Stimulated activated CD8-positive, alpha-beta memory T cell treated with anti-CD3 and anti-CD28 coated beads, Interleukin-4, amount 100 ng/mL, for 24 hours (primary cell): ENCODE data around the gene RAPGEF5.

ENCODE experiments used
- DNase-seq: peaks from one replicate; pipeline ENCODE4 v3.0.0-alpha.2; 2020; ENCODE audit warnings: low read depth

Gene RAPGEF5

DNA sequence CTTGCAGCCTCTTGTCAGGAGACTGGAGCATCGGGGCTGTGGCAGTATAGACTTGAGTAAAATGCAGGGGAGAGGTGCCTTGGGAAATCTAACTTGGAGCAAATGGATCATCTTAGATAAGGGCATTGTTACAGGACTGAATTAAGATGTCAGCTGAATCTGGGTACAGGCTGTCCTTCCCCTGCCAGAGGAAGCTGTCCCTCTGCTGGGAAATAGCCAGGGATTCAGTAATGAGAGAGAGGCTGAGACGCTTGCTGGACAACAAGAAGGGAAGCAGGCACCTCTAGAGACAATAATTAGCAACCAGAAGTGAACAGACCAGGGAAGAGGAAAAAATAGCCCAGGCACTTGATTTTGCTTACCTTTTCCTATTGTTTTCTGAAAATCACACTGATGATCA, 20.7 kb upstream of the RAPGEF5 start:
- no peak for DNase-seq

DNA sequence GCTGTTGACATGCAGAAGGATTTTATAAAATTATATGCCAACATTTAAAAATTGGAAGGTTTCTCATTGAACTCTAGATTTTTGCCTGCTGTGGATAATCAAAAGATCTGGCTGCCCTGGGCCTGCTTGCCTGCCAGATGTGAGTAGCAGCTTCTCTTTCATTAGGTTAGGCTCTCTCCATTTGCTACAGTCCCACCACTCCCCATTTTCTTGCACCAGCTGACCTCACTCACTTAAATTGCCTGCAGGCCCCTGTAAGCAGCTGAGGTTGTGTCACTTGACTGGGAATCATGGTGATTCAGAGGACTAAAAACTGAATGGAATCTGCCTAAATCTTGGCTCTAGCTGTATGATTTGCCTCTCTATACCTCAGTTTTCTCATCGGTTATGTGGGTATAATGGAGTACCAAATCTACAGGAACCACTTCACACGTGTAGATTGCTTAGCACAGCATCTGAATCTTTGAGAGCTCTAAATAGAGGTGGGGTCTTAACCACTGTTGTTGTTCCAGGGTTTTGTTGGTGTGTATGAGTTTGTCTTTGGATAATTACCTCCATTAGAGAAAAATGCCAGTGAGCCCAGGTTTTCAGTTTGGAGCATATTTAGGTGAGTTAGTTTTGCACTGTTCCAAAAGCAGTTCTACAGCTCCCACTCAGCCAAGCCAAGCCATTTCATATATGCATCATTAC, 18.6 kb upstream of the RAPGEF5 start:
- no peak for DNase-seq

DNA sequence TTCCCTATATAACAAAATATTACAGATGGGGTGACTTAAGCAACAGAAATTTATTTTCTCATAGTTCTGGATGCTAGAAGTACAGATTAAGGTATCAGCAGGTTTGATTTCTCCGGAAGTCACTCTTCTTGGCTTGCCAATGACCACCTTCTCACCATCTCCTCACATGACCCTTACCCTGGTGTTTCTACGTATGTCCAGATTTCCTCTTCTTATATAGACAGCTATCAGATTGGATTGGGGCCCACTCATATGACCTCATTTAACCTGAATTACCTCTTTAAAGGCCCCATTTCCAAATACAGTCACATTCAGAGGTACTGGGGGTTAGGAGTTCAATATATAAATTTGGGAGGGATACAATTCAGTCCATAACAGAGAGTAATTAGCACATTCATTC, 17.0 kb upstream of the RAPGEF5 start:
- DNase-seq = no peak

DNA sequence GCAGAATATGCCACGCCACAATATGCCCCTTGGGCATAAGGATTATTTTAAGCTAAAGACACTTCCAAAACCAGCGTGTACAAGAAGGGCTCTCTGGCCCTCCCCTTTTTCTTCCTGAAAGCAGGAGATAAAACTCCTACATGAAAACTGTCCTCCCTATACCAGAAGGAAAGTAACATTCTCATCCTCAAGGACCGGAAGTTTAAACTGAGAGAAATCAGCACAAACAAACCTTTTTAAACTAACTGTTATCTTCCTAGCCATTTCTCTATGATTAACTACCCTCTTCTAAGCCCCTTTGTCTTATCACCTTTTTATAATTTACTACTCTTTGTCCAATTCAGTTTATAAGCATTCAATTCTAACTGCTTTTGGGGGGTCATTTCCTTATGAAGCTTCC, 16.4 kb upstream of the RAPGEF5 start:
- DNase-seq = no peak

DNA sequence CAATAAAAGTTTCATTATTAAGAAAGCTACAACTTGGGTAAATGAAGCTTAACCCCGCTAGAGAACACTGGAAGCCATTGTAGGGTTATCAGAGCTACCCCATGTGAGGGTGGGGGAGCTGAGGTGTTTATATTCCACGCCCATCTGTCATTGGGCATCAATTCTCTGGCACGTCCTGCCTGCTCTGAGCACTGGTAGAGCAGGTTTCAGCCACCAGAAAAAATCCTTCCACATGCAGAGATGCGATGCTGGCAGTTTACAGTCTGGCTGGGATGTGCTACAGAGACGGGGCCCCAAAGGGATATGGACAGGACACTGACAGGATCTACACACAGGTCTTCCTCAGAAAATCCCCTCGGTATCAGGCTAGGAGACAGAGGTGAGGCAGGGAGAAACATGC, 15.9 kb upstream of the RAPGEF5 start:
- DNase-seq = no peak

DNA sequence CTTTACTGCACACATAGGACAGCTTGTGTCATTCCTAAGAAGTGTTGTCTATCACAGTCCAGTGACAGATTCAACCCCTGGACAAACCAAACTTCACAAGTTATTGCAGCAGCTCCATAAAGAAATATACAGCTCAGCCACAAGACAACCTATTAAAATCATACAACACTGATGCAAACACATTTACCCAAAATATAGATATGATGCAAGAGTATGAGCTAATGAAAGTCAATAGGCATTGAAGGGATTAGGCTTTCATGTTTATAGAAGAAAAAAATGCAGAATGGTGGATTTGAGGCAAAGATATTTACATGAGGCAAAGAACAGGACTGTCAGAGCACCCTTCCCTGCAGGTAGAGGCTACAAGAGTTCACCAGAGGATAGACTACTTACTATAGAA, 14.9 kb upstream of the RAPGEF5 start:
- no peak for DNase-seq

DNA sequence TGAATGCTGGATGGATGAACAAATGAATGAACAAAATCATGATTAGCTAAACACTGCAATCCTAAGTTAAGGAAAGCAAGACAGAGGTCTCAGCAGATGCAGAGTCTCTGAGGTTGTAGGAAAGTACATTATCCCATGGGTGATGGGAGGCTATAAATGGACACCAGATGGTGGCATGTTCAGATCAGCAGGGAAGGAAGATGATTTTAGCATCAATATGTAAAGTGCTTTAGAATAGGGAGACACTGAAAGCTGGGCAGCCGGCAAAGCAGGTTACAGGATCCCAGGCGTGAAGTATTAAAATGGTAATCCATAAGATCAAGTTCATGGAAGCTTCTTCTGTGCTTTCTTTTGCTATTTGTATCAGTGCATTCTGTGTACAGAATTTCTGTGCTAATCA, 7.9 kb upstream of the RAPGEF5 start:
- DNase-seq = no peak

DNA sequence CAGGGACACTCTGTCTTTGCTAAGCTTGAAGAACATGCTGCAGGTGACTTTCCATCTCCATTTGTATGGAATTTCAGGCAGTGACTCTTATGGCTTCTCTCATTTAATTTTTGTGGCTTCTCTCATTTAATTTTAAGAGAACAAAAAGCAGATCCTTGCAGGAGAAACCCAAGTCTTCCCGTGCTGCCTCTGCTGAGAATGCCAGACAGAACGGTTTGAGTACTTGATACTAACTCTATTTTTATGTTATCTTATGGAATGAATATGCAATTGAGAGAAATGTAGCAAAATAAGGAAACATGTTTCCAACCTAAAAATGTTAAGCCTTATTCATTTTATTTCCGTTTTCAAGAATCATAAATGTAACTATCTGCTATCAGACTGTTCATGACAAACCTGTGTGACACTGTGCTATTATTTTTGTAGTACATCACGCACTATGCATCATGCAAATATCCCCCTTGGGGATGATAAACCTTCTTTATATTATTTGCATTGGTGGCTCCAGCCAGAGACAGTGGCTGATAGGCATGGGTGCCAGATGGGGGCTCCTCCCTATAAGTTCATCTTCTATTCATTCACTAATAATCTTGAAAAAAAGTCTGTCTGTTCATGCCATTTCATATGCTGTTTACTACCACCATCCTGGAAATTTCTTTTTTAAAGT, 6.9 kb upstream of the RAPGEF5 start:
- no peak for DNase-seq

DNA sequence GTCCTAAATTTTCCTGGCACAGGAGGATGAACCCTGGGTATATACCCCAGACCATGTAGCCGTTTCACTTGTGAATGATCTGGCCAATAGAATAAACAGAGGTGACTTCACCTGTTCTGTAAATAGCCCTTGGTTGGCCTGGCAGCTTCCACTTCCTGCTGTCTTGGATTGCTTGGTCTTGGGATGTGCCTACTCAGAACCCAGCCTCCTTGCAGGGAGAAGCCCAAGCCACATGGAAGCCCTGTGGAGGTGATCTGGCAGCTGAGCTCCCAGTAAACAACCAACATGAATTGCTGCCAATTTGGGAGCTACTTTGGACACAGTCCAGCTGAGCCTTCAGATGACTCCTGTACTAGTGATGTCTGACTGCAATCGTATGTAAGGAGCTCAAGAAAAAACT, 4.8 kb upstream of the RAPGEF5 start:
- no peak for DNase-seq

DNA sequence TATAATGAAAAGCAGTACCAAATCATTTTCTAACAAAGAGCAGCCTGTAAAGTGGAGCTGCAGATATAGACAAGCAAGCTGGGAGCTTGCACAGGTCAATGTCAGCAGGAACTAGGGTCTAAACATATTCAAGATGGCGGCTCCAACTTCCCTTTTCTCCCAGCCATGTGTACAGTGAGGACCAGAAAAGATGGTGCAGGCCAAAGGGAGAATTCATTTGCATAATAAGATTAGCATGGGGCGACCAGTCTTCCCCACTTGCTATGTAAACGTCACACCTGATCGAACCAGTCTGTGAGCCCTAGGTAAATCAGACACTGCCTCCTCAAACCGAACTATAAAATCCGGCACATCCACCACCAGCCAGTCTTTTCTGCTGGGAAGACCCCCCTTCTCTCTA, 4.4 kb upstream of the RAPGEF5 start:
- DNase-seq = no peak

DNA sequence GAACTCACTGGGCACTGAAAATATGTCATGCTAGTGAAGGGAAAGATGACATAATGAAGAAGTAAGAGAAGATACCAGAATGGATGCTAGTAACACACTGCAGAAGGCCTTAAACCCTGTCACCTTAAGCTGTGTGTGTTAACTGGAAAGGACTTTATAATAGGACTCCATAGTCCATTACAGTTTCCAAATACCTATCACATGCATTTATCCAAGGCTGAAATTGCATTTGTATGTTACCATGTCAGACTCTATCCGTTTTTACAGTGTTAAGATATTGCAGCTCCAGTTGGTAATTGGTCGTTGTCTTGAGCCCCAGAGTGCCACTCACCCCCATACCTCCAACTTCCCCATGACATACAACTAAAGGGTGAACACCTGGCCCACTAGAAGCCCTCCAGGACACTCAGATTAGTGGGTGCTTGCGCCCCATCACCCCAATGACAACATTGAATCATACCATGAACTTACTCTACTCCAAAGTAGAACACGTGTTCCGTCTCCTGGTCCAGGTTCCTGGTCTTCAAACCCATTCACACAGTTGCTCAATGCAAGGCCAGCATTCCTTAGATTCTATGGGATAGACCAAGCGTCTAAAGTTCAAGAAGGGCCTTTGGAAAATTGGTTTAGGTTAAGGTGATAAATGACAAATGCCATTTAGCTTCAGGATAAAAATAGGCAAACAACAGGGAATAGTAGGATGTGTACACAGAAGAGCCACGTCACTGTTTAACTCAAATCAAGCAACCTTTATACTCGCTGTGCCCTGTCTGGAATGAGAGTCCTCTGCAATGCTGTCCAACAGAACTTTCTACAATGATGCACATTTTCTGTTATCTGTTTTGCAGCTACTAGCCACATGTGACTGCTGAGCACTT, 2.1 kb upstream of the RAPGEF5 start:
- DNase-seq = no peak

DNA sequence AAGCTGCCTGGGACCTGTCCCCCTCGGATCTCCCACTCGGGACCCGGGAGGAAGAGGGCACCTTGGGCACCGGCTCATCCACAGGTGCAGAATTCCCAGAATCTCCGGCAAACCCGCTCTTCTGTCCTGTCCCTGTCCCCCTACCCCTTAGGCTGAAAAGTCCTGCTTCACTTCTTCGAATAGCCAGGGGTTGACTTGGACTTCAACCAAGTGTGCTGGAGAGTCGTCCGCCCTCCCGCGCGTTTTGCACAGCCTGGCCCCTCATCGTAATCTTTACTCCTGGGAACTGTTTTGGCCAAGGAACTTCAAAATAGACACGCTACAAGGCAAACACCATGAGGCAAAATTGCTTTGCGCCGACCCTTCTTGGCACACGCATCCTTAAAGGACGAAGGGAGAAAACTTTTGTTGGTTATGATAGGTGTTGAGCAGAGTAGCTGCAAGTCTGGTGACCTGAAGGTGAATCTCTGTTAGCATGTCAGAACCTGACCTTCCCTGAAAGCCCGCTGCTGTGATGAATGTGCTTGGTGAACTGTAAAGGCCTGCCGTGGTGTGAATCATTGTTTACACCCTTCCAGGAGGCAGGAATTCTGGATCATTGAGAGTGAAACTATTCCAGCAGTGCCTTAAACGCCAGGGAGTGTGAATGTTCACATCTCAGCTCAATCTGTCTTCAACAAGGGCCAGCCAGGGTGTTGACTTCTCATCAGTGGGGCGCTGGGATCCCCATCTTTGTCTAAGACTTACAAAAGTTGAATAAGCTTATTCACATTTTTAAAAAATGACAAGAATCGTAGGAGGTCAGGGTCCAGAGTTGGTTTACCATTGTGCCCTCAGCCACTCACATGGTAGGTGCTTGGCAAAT, 589 bp upstream of the RAPGEF5 start:
- DNase-seq = no peak

DNA sequence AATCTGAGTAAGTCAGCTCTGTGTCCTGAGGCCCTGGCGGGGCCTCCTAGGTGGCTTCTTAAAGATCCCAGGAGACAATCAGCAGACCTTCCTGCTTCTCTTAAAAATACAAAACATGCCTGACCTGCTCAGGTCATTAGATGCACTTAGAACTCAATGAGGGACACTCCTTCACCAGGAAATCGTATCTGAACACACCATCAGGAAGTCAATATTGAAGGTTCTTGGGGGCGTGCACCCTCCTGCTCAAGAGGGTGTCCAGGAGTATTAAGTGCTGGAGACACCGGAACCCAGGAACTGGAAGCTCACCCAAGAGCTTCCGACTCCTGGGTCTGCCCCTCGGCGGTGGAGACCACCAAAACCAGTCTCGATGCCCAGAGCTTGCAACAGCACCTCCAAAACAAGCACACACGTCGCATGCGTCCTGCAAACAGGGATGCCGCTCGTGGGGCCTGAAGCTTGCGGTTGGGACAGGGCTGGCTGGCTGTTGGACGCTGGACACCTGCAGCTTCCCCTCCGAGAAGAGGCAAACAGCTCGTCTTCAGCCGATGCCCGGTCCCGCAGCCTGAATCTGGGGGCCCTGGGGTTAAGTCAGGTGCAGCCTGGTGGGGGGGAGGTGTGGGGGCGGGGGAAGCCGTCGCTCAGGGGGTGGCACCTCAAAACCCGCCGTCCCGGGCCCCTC, 803 bp downstream of the RAPGEF5 start:
- no peak for DNase-seq

DNA sequence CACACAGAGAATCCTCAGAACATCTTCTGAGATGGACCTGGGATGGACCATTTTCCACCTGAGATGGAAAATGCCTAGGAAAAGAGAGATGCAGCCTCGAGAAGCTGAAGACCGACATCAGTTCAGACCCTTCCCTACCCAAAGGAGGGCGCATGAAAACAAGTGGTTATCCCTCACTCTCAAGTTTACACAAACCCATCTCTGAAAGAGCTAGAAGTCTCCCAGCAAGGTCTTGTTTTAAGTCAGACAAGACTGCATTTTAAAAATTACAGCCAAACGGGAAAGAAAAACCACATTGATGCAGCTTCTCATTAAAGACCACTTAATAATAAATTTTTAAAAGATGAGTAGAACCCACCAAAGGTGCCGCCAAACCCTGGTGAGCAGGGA, 1.3 kb downstream of the RAPGEF5 start:
- no peak for DNase-seq

DNA sequence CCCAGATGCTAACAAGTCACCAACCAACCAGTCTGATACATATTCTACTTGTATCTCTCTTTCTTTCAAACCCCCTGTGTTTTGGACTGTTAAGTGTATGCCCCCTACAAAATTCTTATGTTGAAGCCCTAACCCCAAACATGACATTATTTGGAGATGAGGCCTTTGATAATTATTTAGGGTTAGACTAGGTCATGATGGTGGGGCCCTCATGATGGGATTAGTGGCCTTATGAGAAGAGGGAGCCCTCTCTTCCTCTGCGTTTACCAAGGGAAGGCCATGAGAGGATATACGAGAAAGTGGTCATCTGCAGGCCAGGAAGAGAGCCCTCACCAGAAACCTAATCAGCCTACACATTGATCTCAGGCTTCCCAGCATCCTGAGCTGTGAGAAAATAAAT, 2.5 kb downstream of the RAPGEF5 start:
- no peak for DNase-seq

DNA sequence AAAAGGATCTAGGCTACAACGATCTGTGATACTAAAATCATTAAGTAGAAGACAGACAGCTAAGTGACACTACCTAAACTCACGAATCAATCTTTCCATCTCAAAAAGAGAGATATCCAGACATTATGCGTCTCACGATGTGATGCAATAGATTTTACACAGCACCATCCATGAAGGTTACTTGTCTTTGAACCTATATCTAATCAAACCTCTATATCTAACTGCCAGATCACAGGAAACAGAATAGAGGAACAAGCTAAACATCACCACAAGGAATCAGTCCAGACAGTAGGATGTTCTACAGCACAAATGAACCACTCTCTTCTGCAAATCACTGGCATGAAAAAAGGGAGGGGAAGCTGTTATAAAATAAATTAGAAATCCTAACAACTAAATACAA, 4.1 kb downstream of the RAPGEF5 start:
- no peak for DNase-seq

DNA sequence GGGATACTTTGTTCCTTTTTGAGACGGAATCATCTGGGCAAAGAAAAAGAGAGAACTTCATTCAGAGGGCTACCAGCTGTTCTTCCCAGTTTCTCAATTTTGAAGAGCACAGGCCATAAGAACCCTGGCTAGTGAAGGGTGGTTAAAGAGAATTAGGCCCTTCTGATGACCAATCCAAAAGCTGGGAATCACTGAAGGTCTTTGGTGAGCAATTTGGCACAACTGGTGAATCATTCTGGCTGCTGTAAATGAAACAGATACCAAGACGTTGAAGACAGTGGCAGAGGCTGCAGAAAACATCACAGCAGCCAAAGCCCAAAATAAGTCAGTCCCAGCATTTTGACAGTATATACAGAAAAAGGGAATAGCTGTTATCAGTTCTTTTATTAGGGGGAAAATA, 5.1 kb downstream of the RAPGEF5 start:
- DNase-seq = no peak

DNA sequence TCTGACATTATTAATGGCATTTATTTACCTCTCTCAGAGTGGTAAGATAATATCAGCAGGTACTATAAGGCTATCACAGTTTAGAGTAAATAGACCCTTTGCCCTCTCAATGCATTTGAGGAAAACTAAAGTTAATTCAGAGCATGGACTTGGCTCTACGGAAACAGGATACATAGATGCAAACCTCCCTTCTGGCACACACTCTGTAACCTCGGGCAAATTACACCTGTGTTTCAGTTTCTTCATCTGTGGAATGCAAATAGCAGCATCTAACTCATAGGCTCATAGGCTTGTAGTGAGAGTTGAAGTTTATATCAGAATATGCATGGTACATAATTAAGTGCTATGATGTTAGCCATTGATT, 5.6 kb downstream of the RAPGEF5 start:
- no peak for DNase-seq

DNA sequence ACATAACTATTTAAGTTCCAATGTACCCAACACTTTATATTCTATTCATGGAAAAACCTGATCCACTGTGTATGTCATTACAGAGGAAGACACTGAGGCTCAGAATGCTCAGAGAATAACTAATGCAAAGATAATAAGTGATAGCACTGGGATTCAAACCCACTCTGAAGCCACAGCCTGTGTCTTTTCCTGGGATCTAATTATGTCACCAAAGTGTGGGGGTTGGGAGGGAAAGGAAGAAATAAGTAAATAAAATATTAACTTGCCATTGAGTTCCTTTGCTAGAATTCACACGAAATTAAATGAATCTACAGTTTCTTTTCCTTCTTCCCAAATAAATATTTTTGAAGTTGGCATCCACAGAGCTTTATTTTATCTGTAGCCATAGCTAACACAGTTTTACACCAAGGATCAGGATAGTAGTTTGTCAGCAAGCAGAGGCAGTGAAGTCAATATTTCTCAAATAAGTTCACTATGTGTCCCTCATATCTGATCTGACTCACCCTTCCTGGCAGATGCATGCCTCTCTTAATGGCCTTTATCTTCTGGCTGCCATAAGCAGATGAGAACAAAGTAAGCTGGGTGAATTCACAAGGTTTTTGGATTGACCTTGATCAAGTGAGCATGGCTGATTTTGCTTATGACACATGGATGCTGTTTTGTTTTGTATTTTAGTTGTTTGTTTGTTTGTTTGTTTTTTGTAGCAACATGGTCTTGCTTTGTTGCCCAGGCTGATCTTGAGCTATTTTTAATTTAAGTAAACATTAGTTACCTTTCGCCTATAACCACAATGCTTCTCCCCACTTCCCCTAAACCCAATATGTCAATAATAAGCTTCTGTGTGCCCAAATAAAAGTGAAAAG, 6.3 kb downstream of the RAPGEF5 start:
- DNase-seq = no peak

DNA sequence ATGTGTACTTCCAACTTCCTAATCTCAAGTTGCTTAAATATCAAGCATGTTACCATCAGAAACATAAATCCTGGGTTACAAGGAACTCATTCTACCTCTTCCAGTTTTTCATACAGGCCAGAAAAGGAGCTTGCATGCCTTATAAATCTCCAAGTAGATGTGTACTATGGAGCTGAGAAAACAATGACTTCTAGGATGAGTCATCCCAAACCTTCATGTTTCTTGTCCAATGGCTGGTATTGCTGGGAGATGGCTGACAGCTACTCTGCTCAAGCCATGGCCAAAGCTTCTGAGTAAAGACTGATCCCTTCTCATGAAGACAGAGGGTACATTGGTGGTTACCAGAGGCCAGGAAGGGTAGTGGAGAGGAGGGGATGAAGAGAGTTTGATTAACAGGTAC, 8.6 kb downstream of the RAPGEF5 start:
- DNase-seq = no peak
